ENCODE results near the gene GDF9. TPM values are rescaled to one million over a fixed set of nuclear protein-coding genes. Genes with fewer than 3 reads are reported as not detected.
"Not testable (repeated sequence)": the region's sequence is repeated elsewhere in the genome, so short reads cannot be mapped to it uniquely, and the experiment has no call there.

Gene GDF9
- total and polyA plus RNA-seq, 7 experiments from 2014 or later, result 0.43 to 2.0 (median 1.4) TPM

DNA sequence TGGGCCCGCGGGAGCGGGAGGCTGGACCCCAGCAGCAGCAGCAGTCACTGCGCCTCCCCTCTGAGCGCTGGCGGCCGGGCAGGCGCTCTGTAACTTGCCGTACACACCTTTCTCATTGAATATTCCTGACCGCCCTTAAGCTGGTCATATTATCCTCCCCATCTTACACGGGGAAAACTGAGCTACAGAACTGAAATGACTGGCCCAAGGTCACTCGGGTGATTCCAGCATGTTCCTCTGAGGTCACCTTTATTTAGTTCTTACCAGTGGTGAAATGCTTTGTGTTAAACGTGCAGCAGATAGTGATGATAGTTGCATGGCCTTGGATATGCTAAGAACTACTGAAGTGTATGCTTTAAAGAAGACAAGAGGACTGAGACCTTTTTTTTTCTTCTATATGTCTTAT is 780 bp upstream of the GDF9 start:
- peak overlapping the region; percentile 98 to 100 (median 100) for H3K4me3 Mint-ChIP-seq
- peaks cover 0 to 2% (median 0%) of the 10 kb centered on the region in 11 donors for H3K9me3 Mint-ChIP-seq
- peaks cover 0 to 11% (median 3%) of the 10 kb centered on the region in 5 donors for H3K36me3 Mint-ChIP-seq
- H3K27me3 Mint-ChIP-seq, result peaks cover 0 to 6% (median 0%) of the 10 kb centered on the region in 5 donors
- CTCF ChIA-PET, result interaction anchor here (0.9 to 1.6 kb wide), 2 partner anchors 12 to 16 kb away, joined by 3 read pairs; no protein-coding TSS in a partner anchor
- peak overlapping the region; percentile 98 for H3K4me3 ChIP-seq (ENCODE audit: low read length)
- peaks cover 0 to 19% (median 0%) of the 10 kb centered on the region in 3 experiments for H3K36me3 ChIP-seq (ENCODE audit: control insufficient read depth in 2 of 3, insufficient read depth in 3 of 3, low read length in 3 of 3)
- peak overlapping the region; percentile 97 to 100 (median 100) for H3K27ac Mint-ChIP-seq
- peaks cover 11 to 36% (median 27%) of the 10 kb centered on the region in 7 donors for H3K4me1 Mint-ChIP-seq
- H3K27ac ChIP-seq (ENCODE audit: low read depth, low read length), result peak overlapping the region; percentile 96
- POLR2A ChIA-PET, result interaction anchor here (0.6 to 3.3 kb wide), 9 partner anchors 10 to 500 kb away, joined by 3 to 19 read pairs (median 4); partner anchors contain the start of genes AFF4 and HSPA4
- peaks cover 7 to 12% of the 10 kb centered on the region in 2 donors for H3K4me1 ChIP-seq (ENCODE audit: control insufficient read depth in 2 of 2, insufficient read depth in 2 of 2, low read length in 2 of 2)
- ATAC-seq (no peak), DNase-seq (no peak)
- no peaks in the 10 kb centered on the region for H3K27me3 ChIP-seq (ENCODE audit: control insufficient read depth in 2 of 2, insufficient read depth in 2 of 2, low read length in 2 of 2)
- no peaks in the 10 kb centered on the region for H3K9me3 ChIP-seq (ENCODE audit: control insufficient read depth in 2 of 3, low read length in 3 of 3)
- intact Hi-C loops (cut with micrococcal nuclease), result loop anchor here (2.0 to 5.0 kb wide), 9 partner anchors 35 to 1892 kb away; partner anchors contain the start of genes SHROOM1 (in 2 of the 2), DDX46 (in 1 of the 2), FNIP1 (in 1 of the 2) and IRF1 (in 1 of the 2)

DNA sequence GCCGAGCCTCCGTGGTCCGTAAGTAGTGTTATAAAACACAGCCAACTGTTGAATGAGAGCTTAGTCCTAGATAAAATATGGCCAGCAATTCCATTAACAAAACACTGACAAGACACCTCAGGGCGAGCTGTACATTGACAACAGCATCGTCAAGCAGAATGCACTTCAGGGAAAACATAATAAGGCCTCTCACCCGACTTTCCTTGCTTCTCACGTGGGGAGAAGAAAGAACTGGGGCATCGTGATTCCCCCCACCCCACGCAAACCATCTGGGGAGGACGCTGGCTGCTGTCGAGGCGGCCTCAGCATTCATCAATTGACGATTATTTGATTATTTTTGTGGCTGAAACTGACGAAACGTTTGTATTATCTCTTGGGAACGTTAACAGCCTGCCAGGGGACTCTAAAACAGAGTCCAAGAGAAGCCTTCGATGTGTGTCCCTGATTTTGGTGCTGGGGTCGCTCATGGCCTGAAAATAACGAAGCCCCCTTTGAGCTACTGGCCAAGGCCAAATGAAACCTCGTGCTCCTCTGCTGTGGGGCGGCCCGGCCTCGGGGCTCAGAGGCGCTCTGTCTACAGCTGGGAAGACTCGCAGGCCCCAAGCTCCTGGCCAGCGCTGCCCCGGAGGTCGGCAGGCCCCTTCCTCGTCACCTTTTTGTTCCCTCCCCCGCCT is 464 bp downstream of the GDF9 start:
- ChIA-PET POLR2A (interaction anchor here (0.6 to 3.3 kb wide), 8 partner anchors 9 to 186 kb away, joined by 3 to 19 read pairs (median 4); partner anchors contain the start of genes AFF4 and HSPA4), CTCF (interaction anchor here (0.6 kb wide), 1 partner anchor 34 kb away, joined by 3 read pairs; no protein-coding TSS in a partner anchor)
- peaks cover 11 to 36% (median 27%) of the 10 kb centered on the region in 7 donors for H3K4me1 Mint-ChIP-seq
- intact Hi-C loops (cut with micrococcal nuclease), result loop anchor here (1.0 to 5.0 kb wide), 16 partner anchors 34 to 1893 kb away; partner anchors contain the start of genes AFF4 (in 2 of the 2), KIF3A (in 2 of the 2), RAD50 (in 2 of the 2) and SHROOM1 (in 2 of the 2)
- H3K36me3 Mint-ChIP-seq, result peaks cover 0 to 11% (median 3%) of the 10 kb centered on the region in 5 donors
- peaks cover 0 to 11% (median 0%) of the 10 kb centered on the region in 5 donors for H3K27me3 Mint-ChIP-seq
- ATAC-seq (peak; percentile 23), DNase-seq (peak in 1 of 9 donors; percentile 4)
- peak overlapping the region; percentile 96 for H3K27ac ChIP-seq (ENCODE audit: low read depth, low read length)
- peak overlapping the region; percentile 97 to 100 (median 100) for H3K27ac Mint-ChIP-seq
- H3K4me1 ChIP-seq (ENCODE audit: control insufficient read depth in 2 of 2, insufficient read depth in 2 of 2, low read length in 2 of 2), result peaks cover 7 to 12% of the 10 kb centered on the region in 2 donors
- peak overlapping the region; percentile 98 to 100 (median 100) for H3K4me3 Mint-ChIP-seq
- H3K27me3 ChIP-seq (ENCODE audit: control insufficient read depth in 2 of 2, insufficient read depth in 2 of 2, low read length in 2 of 2), result no peaks in the 10 kb centered on the region
- peaks cover 0 to 2% (median 0%) of the 10 kb centered on the region in 11 donors for H3K9me3 Mint-ChIP-seq
- peaks cover 0 to 14% (median 0%) of the 10 kb centered on the region in 3 experiments for H3K36me3 ChIP-seq (ENCODE audit: control insufficient read depth in 2 of 3, insufficient read depth in 3 of 3, low read length in 3 of 3)
- H3K4me3 ChIP-seq (ENCODE audit: low read length), result peak overlapping the region; percentile 98
- no peaks in the 10 kb centered on the region for H3K9me3 ChIP-seq (ENCODE audit: control insufficient read depth in 2 of 3, low read length in 3 of 3)

DNA sequence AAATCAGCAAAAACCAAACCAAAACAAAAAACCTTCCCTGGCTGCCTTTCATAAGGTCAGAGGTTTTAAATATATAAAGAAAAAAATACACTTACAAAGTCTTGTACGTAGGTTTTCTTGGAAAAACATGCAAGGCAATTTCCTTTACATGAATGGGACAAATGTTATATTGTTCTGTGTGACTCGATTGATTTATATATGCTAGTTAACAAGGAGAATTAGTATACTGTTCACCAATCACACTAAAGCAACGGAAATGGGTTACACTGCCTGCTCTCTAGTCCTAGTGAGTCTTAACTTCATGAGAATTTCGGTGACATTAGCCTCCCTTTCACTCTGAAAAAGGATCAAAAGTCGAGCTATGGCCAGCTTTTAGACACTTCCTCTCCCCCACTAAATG is 5.5 kb downstream of the GDF9 start:
- no peak overlapping the region for H3K4me3 Mint-ChIP-seq
- intact Hi-C loops (cut with micrococcal nuclease), result no loop called here
- ATAC-seq (no peak), DNase-seq (no peak)
- Histone ChIP-seq H3K36me3 (ENCODE audit: control insufficient read depth in 2 of 3, insufficient read depth in 3 of 3, low read length in 3 of 3) (no peaks in the 10 kb centered on the region), H3K27ac (ENCODE audit: low read depth, low read length) (no peak overlapping the region), H3K9me3 (ENCODE audit: control insufficient read depth in 2 of 3, low read length in 3 of 3) (no peaks in the 10 kb centered on the region), H3K27me3 (ENCODE audit: control insufficient read depth in 2 of 2, insufficient read depth in 2 of 2, low read length in 2 of 2) (no peaks in the 10 kb centered on the region), H3K4me3 (ENCODE audit: low read length) (no peak overlapping the region), H3K4me1 (ENCODE audit: control insufficient read depth in 2 of 2, insufficient read depth in 2 of 2, low read length in 2 of 2) (peaks cover 4 to 5% of the 10 kb centered on the region in 2 donors)
- no peaks in the 10 kb centered on the region for H3K36me3 Mint-ChIP-seq
- peaks cover 0 to 14% (median 5%) of the 10 kb centered on the region in 5 donors for H3K27me3 Mint-ChIP-seq
- CTCF ChIA-PET, result no interaction called here
- POLR2A ChIA-PET, result interaction anchor here (0.7 kb wide), 1 partner anchor 83 kb away, joined by 3 read pairs; no protein-coding TSS in a partner anchor
- no peak overlapping the region for H3K27ac Mint-ChIP-seq
- H3K9me3 Mint-ChIP-seq, result peaks cover 0 to 2% (median 0%) of the 10 kb centered on the region in 11 donors
- peaks cover 0 to 7% (median 6%) of the 10 kb centered on the region in 7 donors for H3K4me1 Mint-ChIP-seq

DNA sequence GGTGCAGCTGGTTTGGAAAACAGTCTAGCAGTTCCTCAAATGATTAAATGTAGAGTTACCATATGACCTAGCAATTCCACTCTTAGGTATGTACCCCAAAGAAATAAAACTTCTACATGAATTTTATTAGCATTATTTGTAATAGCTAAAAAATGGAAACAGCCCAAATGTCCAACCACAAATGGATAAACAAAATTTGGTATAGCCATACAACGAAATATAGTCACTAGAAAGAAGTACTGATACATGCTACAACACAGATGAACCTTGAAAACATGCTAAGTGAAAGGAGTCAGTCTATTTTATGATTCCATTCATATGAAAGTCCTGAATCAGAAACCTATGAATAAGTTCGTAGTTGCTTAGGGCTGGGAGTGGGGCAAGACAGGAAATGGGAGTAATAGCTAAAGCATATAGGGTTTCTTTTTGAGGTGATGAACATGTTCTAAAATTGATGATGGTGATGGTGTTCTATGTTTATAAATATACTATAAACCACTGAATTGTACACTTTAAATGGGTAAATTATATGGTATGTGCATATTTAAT is 6.3 kb downstream of the GDF9 start:
- Histone ChIP-seq H3K27me3 (ENCODE audit: control insufficient read depth in 2 of 2, insufficient read depth in 2 of 2, low read length in 2 of 2) (no peaks in the 10 kb centered on the region), H3K27ac (ENCODE audit: low read depth, low read length) (no peak overlapping the region), H3K9me3 (ENCODE audit: control insufficient read depth in 2 of 3, low read length in 3 of 3) (no peaks in the 10 kb centered on the region), H3K4me3 (ENCODE audit: low read length) (no peak overlapping the region), H3K36me3 (ENCODE audit: control insufficient read depth in 2 of 3, insufficient read depth in 3 of 3, low read length in 3 of 3) (no peaks in the 10 kb centered on the region), H3K4me1 (ENCODE audit: control insufficient read depth in 2 of 2, insufficient read depth in 2 of 2, low read length in 2 of 2) (no peaks in the 10 kb centered on the region)
- Mint-ChIP-seq H3K4me3 (no peak overlapping the region), H3K27ac (no peak overlapping the region), H3K27me3 (peaks cover 5 to 18% (median 8%) of the 10 kb centered on the region in 5 donors), H3K9me3 (peaks cover 0 to 2% (median 0%) of the 10 kb centered on the region in 11 donors), H3K36me3 (no peaks in the 10 kb centered on the region), H3K4me1 (no peaks in the 10 kb centered on the region)
- ChIA-PET CTCF (no interaction called here), POLR2A (interaction anchor here (0.7 to 0.8 kb wide), 2 partner anchors 13 to 82 kb away, joined by 3 to 4 read pairs; no protein-coding TSS in a partner anchor)
- DNase-seq, result no peak
- ATAC-seq, result no peak
- intact Hi-C loops (cut with micrococcal nuclease), result no loop called here

DNA sequence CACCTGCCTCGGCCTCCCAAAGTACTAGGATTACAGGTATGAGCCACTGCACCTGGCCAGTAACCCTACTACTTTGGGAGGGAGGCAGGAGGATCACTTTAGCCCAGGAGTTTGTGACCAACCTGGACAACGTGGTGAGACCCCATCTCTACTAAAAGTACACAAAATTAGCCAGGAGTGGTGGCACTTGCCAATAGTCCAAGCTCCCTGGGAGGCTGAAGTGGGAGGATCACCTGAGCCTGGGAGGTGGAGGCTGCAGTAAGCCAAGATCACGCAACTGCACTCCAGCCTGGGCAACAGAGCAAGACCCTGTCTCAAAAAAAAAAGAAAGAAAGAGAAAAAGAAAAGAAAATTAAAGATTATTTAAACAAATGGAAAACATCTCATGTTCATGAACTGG is 10.3 kb downstream of the GDF9 start:
- no peaks in the 10 kb centered on the region for H3K36me3 Mint-ChIP-seq
- H3K27me3 Mint-ChIP-seq, result peaks cover 5 to 13% (median 10%) of the 10 kb centered on the region in 5 donors
- Histone ChIP-seq H3K9me3 (ENCODE audit: control insufficient read depth in 2 of 3, low read length in 3 of 3) (no peaks in the 10 kb centered on the region), H3K27ac (ENCODE audit: low read depth, low read length) (no peak overlapping the region), H3K36me3 (ENCODE audit: control insufficient read depth in 2 of 3, insufficient read depth in 3 of 3, low read length in 3 of 3) (no peaks in the 10 kb centered on the region), H3K4me1 (ENCODE audit: control insufficient read depth in 2 of 2, insufficient read depth in 2 of 2, low read length in 2 of 2) (no peaks in the 10 kb centered on the region), H3K4me3 (ENCODE audit: low read length) (no peak overlapping the region), H3K27me3 (ENCODE audit: control insufficient read depth in 2 of 2, insufficient read depth in 2 of 2, low read length in 2 of 2) (no peaks in the 10 kb centered on the region)
- intact Hi-C loops (cut with micrococcal nuclease), result no loop called here
- no peak for DNase-seq
- no peak overlapping the region for H3K4me3 Mint-ChIP-seq
- H3K4me1 Mint-ChIP-seq, result peaks cover 0 to 6% (median 0%) of the 10 kb centered on the region in 7 donors
- no peak overlapping the region for H3K27ac Mint-ChIP-seq
- POLR2A ChIA-PET, result no interaction called here
- peaks cover 0 to 2% (median 0%) of the 10 kb centered on the region in 11 donors for H3K9me3 Mint-ChIP-seq
- ATAC-seq, result no peak
- CTCF ChIA-PET, result no interaction called here

GRCh38 chr5:132854992-132855391 is 11.3 kb downstream of the GDF9 start:
- CTCF ChIA-PET, result interaction anchor here (1.6 kb wide), 1 partner anchor 13 kb away, joined by 3 read pairs; no protein-coding TSS in a partner anchor
- H3K36me3 ChIP-seq (ENCODE audit: control insufficient read depth in 2 of 3, insufficient read depth in 3 of 3, low read length in 3 of 3); H3K36me3 Mint-ChIP-seq; intact Hi-C loops (cut with micrococcal nuclease); H3K4me1 ChIP-seq (ENCODE audit: control insufficient read depth in 2 of 2, insufficient read depth in 2 of 2, low read length in 2 of 2); H3K4me1 Mint-ChIP-seq; H3K4me3 ChIP-seq (ENCODE audit: low read length); H3K4me3 Mint-ChIP-seq; POLR2A ChIA-PET; H3K27ac Mint-ChIP-seq; DNase-seq; ATAC-seq; H3K27me3 ChIP-seq (ENCODE audit: control insufficient read depth in 2 of 2, insufficient read depth in 2 of 2, low read length in 2 of 2); H3K9me3 ChIP-seq (ENCODE audit: control insufficient read depth in 2 of 3, low read length in 3 of 3); H3K9me3 Mint-ChIP-seq; H3K27ac ChIP-seq (ENCODE audit: low read depth, low read length): not testable (repeated sequence)
- peaks cover 5 to 13% (median 10%) of the 10 kb centered on the region in 5 donors for H3K27me3 Mint-ChIP-seq
